Astrocyte (in vitro differentiated cells and primary cell): ENCODE results near the gene IFIH1. TPM values are rescaled to one million over a fixed set of nuclear protein-coding genes. Genes with fewer than 3 reads are reported as not detected.

Experiments used
- DNase-seq: peaks from one replicate; pipeline ENCODE4 v3.0.0-alpha.2; 2010; ENCODE audit warnings: low read depth
- FAIRE-seq: peaks from 2 replicates; lab custom pipeline; 2011; peaks lifted over from hg19 to GRCh38; lab: Jason Lieb, UNC
- H2AFZ ChIP-seq: 2 replicates; pipeline ENCODE4 v1.6.0; 2012; ENCODE audit warnings: low read depth, low read length, inconsistent platforms
- H3K27ac ChIP-seq: 2 replicates; pipeline ENCODE4 v1.5.1; 2011; ENCODE audit warnings: low read depth, low read length, inconsistent platforms
- H3K27me3 ChIP-seq: 2 replicates; pipeline ENCODE4 v1.6.0; 2011; ENCODE audit warnings: low read length, inconsistent platforms; ENCODE audit not compliant: insufficient read depth
- H3K36me3 ChIP-seq: 2 replicates; pipeline ENCODE4 v1.5.1; 2011; ENCODE audit warnings: low read length, inconsistent platforms; ENCODE audit not compliant: insufficient read depth
- H3K4me1 ChIP-seq: 2 replicates; pipeline ENCODE4 v1.5.1; 2011; ENCODE audit warnings: low read length, inconsistent platforms; ENCODE audit not compliant: insufficient read depth
- H3K4me2 ChIP-seq: 2 replicates; pipeline ENCODE4 v1.6.0; 2012; ENCODE audit warnings: low read length, inconsistent platforms
- H3K4me3 ChIP-seq: 2 replicates; pipeline ENCODE4 v1.5.1; 2011; ENCODE audit warnings: low read depth, mild to moderate bottlenecking, low read length, inconsistent platforms; ENCODE audit not compliant: insufficient read depth
- H3K79me2 ChIP-seq: 2 replicates; pipeline ENCODE4 v1.6.0; 2012; ENCODE audit warnings: mild to moderate bottlenecking, low read length, inconsistent platforms; ENCODE audit not compliant: insufficient read depth
- H3K9ac ChIP-seq: 2 replicates; pipeline ENCODE4 v1.6.0; 2012; ENCODE audit warnings: mild to moderate bottlenecking, low read length, inconsistent platforms
- H3K9me3 ChIP-seq: 2 replicates; pipeline ENCODE4 v1.5.1; 2012; ENCODE audit warnings: low read depth, mild to moderate bottlenecking, low read length, inconsistent platforms; ENCODE audit not compliant: insufficient read depth
- H4K20me1 ChIP-seq: 2 replicates; pipeline ENCODE4 v1.6.0; 2012; ENCODE audit warnings: low read length, inconsistent platforms; ENCODE audit not compliant: insufficient read depth
- H3K27ac Mint-ChIP-seq: one replicate; pipeline ENCODE4 v1.8.0; 2021; ENCODE audit warnings: mild to moderate bottlenecking, mixed read lengths; ENCODE audit not compliant: unreplicated experiment
- H3K27me3 Mint-ChIP-seq: one replicate; pipeline ENCODE4 v1.8.0; 2021; ENCODE audit warnings: low read depth, mixed read lengths; ENCODE audit not compliant: unreplicated experiment
- H3K36me3 Mint-ChIP-seq: one replicate; pipeline ENCODE4 v1.8.0; 2021; ENCODE audit warnings: low read depth, mixed read lengths; ENCODE audit not compliant: unreplicated experiment
- H3K4me1 Mint-ChIP-seq: one replicate; pipeline ENCODE4 v1.8.0; 2021; ENCODE audit warnings: low read depth, mixed read lengths; ENCODE audit not compliant: unreplicated experiment
- H3K4me3 Mint-ChIP-seq: one replicate; pipeline ENCODE4 v1.8.0; 2021; ENCODE audit warnings: mild to moderate bottlenecking, moderate library complexity, mixed read lengths; ENCODE audit not compliant: unreplicated experiment
- H3K9me3 Mint-ChIP-seq: one replicate; pipeline ENCODE4 v1.8.0; 2021; ENCODE audit warnings: mild to moderate bottlenecking, mixed read lengths; ENCODE audit not compliant: unreplicated experiment
- EZH2 ChIP-seq: IDR thresholded peaks from 2 replicates; pipeline ENCODE4 v1.6.1; 2012; ENCODE audit warnings: mild to moderate bottlenecking, low read length, inconsistent platforms; ENCODE audit not compliant: insufficient read depth
- total RNA-seq: library from RNA; stranded (reverse); gene quantifications from 2 replicates; pipeline ENCODE4 v1.2.1, GENCODE V29; 2021
- TF ChIP-seq, protein P1 (sequence below): IDR thresholded peaks from 2 replicates; pipeline ENCODE4 v1.5.1; 2011; ENCODE audit warnings: low read depth, mild to moderate bottlenecking, inconsistent platforms, low read length, moderate library complexity; ENCODE audit not compliant: insufficient read depth

Gene IFIH1
- total RNA-seq, 1 donor from 2014 or later, result 62.3 TPM

DNA sequence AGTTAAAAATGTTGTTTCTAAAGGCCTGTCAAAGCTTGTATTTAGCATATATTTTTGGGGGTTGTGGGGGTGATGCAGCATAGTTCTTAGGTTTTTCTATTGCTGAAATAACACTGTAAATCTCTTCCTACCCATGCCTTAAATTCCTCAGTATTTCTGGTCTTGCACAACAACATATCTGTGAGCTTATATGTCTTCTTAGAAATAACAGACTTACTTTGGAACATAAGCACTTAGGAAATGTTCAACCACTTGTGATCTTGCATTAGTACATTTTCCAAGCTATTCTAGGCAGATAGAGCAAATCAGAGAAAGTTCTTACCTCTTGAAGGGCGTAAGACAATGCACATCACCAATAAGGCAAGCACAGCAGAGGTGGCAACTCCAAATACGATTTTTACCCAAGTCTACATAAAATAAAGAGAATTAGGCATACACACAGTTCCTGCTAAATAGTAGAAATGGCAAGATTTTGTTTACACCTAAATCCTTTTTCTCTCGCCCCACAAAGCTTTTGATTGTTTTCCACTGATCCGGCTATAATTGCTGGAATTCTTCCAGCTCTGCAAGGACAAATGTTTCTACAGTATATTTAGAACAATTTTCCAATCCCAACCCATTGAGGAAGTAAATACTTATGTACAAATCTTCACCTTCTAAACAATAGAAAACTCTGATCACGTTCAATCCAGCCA lies 75.8 kb downstream of the IFIH1 start:
- H3K36me3 Mint-ChIP-seq, result no peaks in the 10 kb centered on the region
- TF ChIP-seq, protein P1, sequence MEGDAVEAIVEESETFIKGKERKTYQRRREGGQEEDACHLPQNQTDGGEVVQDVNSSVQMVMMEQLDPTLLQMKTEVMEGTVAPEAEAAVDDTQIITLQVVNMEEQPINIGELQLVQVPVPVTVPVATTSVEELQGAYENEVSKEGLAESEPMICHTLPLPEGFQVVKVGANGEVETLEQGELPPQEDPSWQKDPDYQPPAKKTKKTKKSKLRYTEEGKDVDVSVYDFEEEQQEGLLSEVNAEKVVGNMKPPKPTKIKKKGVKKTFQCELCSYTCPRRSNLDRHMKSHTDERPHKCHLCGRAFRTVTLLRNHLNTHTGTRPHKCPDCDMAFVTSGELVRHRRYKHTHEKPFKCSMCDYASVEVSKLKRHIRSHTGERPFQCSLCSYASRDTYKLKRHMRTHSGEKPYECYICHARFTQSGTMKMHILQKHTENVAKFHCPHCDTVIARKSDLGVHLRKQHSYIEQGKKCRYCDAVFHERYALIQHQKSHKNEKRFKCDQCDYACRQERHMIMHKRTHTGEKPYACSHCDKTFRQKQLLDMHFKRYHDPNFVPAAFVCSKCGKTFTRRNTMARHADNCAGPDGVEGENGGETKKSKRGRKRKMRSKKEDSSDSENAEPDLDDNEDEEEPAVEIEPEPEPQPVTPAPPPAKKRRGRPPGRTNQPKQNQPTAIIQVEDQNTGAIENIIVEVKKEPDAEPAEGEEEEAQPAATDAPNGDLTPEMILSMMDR, result no peak
- TF ChIP-seq EZH2, result no peak
- H3K79me2 ChIP-seq, result peaks cover 54% of the 10 kb centered on the region
- H3K4me3 ChIP-seq, result peak overlapping the region; percentile 96
- H3K9me3 ChIP-seq, result no peaks in the 10 kb centered on the region
- H2AFZ ChIP-seq, result no peak overlapping the region
- peak overlapping the region; percentile 94 for H3K27ac ChIP-seq
- H3K4me3 Mint-ChIP-seq, result peak overlapping the region; percentile 21
- H3K27me3 Mint-ChIP-seq, result no peaks in the 10 kb centered on the region
- no peaks in the 10 kb centered on the region for H4K20me1 ChIP-seq
- no peaks in the 10 kb centered on the region for H3K27me3 ChIP-seq
- peak overlapping the region; percentile 83 for H3K4me2 ChIP-seq
- peaks cover 54% of the 10 kb centered on the region for H3K4me1 Mint-ChIP-seq
- H3K9me3 Mint-ChIP-seq, result no peaks in the 10 kb centered on the region
- H3K4me1 ChIP-seq, result peaks cover 34% of the 10 kb centered on the region
- peak overlapping the region; percentile 95 for H3K9ac ChIP-seq
- H3K36me3 ChIP-seq, result peaks cover 20% of the 10 kb centered on the region
- FAIRE-seq (peak; percentile 93), DNase-seq (peak; percentile 76)
- H3K27ac Mint-ChIP-seq, result peak overlapping the region; percentile 94

DNA sequence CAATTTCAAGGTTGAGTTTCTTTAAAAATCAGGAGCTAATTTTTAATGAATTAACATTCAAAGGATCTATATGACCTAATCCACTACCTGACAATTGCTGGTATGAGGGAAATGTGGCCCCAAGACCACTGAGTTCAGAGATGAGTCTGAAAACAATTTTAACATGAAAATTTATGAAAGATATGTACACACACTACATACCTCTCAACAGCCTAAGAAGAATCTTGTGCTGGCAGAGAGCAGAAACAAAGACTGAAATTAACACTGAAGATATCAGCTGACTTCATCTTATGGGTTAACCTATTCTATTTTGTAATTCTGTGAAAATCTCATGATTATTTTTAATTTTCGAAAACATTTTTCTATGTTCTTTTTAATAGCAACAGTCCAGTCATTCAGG lies 76.9 kb downstream of the IFIH1 start:
- peak overlapping the region; percentile 96 for H3K4me3 ChIP-seq
- Mint-ChIP-seq H3K9me3 (no peaks in the 10 kb centered on the region), H3K27me3 (no peaks in the 10 kb centered on the region), H3K36me3 (no peaks in the 10 kb centered on the region), H3K4me1 (peaks cover 54% of the 10 kb centered on the region), H3K4me3 (no peak overlapping the region), H3K27ac (peak overlapping the region; percentile 94)
- H3K79me2 ChIP-seq, result peaks cover 62% of the 10 kb centered on the region
- H3K4me1 ChIP-seq, result peaks cover 34% of the 10 kb centered on the region
- peak overlapping the region; percentile 95 for H3K9ac ChIP-seq
- DNase-seq (no peak), FAIRE-seq (peak; percentile 34)
- no peaks in the 10 kb centered on the region for H3K9me3 ChIP-seq
- no peaks in the 10 kb centered on the region for H3K27me3 ChIP-seq
- H3K27ac ChIP-seq, result peak overlapping the region; percentile 94
- peaks cover 22% of the 10 kb centered on the region for H3K36me3 ChIP-seq
- no peaks in the 10 kb centered on the region for H4K20me1 ChIP-seq
- H2AFZ ChIP-seq, result no peak overlapping the region
- H3K4me2 ChIP-seq, result peak overlapping the region; percentile 83
- TF ChIP-seq, protein P1, result no peak
- no peak for TF ChIP-seq EZH2
